Measurements from ENCODE around the gene SLC13A5.

Gene SLC13A5

DNA sequence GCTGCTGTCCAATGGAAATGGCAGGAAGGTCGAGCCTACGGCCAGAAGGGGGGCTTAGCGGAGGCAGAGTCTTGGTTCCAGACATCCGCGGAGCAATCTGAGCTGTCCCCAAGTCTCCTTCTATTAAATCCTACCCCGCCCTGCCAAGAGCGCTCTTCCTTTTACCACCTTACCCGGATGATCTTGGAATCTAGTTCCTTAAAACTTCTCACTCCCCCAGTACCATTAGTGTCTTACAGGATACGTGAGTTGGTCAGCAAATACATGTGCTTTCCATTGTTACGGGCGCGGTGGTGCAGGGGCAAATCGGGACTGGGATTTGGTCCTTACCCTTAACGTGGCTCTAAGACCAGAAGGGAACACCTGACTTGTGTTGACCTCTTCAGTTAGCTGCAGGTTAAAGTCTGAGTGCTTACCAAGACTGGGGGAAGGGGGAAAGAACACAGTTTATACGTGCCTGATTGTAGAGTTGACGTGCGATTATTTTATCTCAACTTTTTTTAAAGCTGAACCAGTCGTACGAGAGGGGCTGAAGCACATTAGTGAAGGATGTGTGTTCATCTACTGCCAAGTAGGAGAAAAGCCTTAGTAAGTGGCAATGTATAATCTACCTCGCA is 71.8 kb downstream of the SLC13A5 start:
- peak overlapping the region; percentile 81 for H3K4me3 ChIP-seq (ENCODE audit: low read length)
- peaks cover 30% of the 10 kb centered on the region for H3K36me3 ChIP-seq (ENCODE audit: insufficient read depth, low read length)
- peak overlapping the region; percentile 96 for H3K4me2 ChIP-seq (ENCODE audit: low read length)
- H3K9me3 ChIP-seq (replicated peaks; ENCODE audit: low read length), result no peaks in the 10 kb centered on the region
- peak overlapping the region; percentile 84 for H3K9ac ChIP-seq (ENCODE audit: low read depth, low read length)
- peaks cover 35% of the 10 kb centered on the region for H3K4me1 ChIP-seq (ENCODE audit: control insufficient read depth, insufficient read depth, low read length)
- no peaks in the 10 kb centered on the region for H3K27me3 ChIP-seq (ENCODE audit: control insufficient read depth, insufficient read depth, low read length)

DNA sequence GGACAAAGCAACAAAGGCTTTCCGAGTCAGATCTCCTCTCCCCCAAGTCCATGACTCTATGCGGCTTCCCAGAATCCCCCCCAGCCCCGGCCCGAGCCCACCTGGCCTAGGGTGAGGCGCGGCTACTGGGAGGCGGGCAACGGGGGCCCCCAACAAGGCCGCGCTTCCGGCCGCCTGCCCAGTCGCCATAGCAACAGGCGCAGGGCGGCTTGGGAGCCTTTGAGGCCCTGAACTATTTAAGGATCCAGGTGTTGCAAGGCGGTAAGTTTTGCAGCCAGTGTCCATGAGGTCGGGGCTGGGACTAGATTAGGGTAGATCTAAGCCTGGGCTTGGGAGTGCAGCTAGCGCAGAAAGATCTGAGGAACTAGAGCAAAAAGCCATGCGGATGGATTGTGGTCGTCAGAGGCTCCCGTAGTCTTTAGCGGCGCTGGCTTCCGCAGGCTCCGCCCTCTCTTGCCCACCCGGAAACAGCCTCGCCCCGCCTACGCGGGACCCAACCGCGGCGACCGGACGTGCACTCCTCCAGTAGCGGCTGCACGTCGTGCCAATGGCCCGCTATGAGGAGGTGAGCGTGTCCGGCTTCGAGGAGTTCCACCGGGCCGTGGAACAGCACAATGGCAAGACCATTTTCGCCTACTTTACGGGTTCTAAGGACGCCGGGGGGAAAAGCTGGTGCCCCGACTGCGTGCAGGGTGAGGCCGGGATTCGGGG is 72.5 kb downstream of the SLC13A5 start, which contains the start of the genes KIAA0753 and TXNDC17:
Gene KIAA0753 (minus strand): TSS at position 176 of the 711 bp plus-strand sequence. CDS start 5,608 bp downstream, outside the sequence.
Gene TXNDC17 (plus strand): TSS at position 525 of the 711 bp plus-strand sequence. CDS start 23 bp downstream, at position 548.
- H3K9me3 ChIP-seq (replicated peaks; ENCODE audit: low read length), result no peaks in the 10 kb centered on the region
- peaks cover 35% of the 10 kb centered on the region for H3K4me1 ChIP-seq (ENCODE audit: control insufficient read depth, insufficient read depth, low read length)
- peak within 1 kb of the TSS; percentile 96 for H3K4me2 ChIP-seq (ENCODE audit: low read length)
- peak within 1 kb of the TSS; percentile 81 for H3K4me3 ChIP-seq (ENCODE audit: low read length)
- no peaks in the 10 kb centered on the region for H3K27me3 ChIP-seq (ENCODE audit: control insufficient read depth, insufficient read depth, low read length)
- peak within 1 kb of the TSS; percentile 84 for H3K9ac ChIP-seq (ENCODE audit: low read depth, low read length)
- H3K36me3 ChIP-seq (ENCODE audit: insufficient read depth, low read length), result peaks cover 26% of the 10 kb centered on the region

DNA sequence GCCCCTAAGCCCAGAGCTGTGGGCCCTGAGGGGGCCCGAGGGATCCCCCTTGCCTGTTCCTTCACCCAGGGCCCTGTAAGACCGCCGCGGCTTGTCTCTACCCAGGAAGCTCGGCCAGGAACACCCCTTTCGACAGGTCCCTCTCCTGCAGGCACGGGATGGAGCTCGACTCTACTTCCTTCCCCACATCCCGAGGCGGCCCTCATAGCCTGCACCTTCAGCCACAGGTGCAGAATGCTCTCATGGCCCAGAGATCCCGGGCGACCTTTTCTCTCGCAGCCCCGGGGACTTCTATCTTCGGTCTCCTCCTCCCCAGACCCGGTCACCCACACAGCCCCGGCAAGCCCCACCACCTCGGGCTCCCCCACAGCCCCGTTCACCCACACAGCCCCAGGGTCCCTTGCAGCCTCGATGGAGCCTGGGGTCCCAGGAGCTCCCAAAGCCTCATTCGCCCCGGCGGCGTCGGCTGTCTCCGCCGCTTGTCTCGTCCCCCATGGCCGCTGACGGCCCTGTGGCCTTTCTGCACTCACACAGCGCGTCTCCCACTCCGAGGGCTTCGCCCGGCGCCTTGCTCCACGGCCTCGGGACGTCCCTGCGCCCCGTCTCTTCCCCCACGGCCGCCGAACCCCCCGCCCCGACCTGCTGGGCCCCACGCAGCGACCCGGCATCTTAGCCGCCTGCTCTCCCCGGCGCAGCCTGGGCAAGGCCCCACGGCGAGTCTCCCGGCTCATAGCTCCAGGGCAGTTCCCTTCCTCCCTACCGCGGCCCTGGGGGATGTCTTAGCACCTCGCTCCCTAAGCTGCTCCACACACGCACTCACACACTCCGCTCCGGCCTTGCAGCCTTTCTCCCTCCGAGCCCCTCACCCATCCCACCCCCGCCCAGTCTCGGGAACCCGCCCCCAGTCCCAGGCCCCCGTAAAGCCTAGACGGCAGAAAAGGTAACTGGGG is 73.3 kb downstream of the SLC13A5 start:
- H3K4me2 ChIP-seq (ENCODE audit: low read length), result peak overlapping the region; percentile 96
- peak overlapping the region; percentile 81 for H3K4me3 ChIP-seq (ENCODE audit: low read length)
- H3K27me3 ChIP-seq (ENCODE audit: control insufficient read depth, insufficient read depth, low read length), result no peaks in the 10 kb centered on the region
- peaks cover 23% of the 10 kb centered on the region for H3K36me3 ChIP-seq (ENCODE audit: insufficient read depth, low read length)
- H3K4me1 ChIP-seq (ENCODE audit: control insufficient read depth, insufficient read depth, low read length), result peaks cover 35% of the 10 kb centered on the region
- peak overlapping the region; percentile 84 for H3K9ac ChIP-seq (ENCODE audit: low read depth, low read length)
- H3K9me3 ChIP-seq (replicated peaks; ENCODE audit: low read length), result no peaks in the 10 kb centered on the region

DNA sequence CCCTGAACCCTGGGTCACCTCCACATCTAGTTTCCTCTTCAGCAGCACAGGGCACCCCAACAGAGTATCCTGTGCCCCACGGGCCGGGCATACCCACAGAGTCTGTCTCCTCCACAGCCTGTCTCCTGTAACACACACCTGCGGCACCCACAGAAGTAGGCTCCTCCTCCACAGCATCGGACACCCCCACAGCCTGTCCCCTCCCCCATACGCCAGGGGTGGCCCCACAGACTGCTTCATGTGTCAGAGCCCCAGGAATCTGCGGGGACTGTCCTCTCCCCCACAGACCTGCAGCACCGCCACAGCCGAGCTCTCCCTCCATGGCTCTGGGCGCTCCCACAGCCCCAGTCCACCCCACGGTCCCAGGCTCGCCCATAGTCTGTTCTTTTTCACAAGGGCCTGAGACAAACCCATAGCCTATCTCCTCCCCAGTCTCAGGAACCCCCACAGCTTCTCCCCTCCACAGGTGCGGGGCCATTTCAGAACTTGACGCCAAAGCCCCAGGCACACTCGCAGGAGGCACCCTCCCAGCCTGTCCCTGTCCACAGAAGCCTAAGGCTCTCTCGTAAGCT is 74.1 kb downstream of the SLC13A5 start:
- peak overlapping the region; percentile 84 for H3K9ac ChIP-seq (ENCODE audit: low read depth, low read length)
- H3K27me3 ChIP-seq (ENCODE audit: control insufficient read depth, insufficient read depth, low read length), result no peaks in the 10 kb centered on the region
- H3K4me1 ChIP-seq (ENCODE audit: control insufficient read depth, insufficient read depth, low read length), result peaks cover 35% of the 10 kb centered on the region

DNA sequence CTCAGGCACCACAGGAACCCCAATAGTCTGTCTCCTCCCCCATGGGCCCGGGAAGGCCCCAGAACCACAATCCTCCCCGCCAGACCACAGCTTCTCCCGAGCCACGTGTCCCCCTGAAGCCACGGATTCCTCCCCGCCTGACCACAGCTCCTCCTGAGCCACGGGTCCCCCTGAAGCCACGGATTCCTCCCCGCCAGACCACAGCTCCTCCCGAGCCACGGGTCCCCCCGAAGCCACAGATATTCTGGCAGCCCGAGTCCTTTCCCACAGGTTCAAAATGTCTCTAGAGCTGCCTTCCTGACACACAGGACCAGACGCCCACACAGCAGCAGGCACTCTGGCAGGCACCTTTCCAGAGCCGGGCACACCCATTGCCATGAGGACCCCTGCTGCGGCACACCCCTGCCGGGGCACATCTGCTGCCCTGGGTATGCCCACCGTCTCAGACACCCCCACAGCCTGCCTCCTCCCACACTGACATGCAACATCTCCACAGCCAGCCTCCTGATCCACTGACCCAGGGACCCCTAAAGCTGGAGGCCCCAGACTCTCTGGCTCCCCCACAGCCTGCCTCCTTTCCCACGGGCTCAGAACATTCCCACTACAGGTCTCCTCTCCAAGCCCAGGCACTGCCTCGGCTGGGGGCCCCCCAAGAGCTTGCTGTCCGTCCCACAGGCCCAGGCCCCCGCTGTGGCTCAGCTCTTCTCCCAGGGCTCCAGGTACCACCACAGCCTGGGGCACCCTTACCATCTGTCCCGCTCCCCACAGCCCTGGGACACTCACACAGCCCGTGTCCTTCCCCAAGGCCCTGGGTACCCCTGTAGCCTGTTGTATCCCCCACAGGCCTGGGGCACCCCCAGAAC is 74.9 kb downstream of the SLC13A5 start:
- Histone ChIP-seq H3K4me2 (ENCODE audit: low read length) (peak overlapping the region; percentile 96), H3K9me3 (replicated peaks; ENCODE audit: low read length) (no peaks in the 10 kb centered on the region), H3K4me1 (ENCODE audit: control insufficient read depth, insufficient read depth, low read length) (peaks cover 27% of the 10 kb centered on the region), H3K4me3 (ENCODE audit: low read length) (peak overlapping the region; percentile 81), H3K9ac (ENCODE audit: low read depth, low read length) (peak overlapping the region; percentile 84), H3K36me3 (ENCODE audit: insufficient read depth, low read length) (peaks cover 21% of the 10 kb centered on the region), H3K27me3 (ENCODE audit: control insufficient read depth, insufficient read depth, low read length) (no peaks in the 10 kb centered on the region)

More for the DNA sequence above, 74.1 kb downstream of the SLC13A5 start:
- peak overlapping the region; percentile 81 for H3K4me3 ChIP-seq (ENCODE audit: low read length)
- H3K9me3 ChIP-seq (replicated peaks; ENCODE audit: low read length), result no peaks in the 10 kb centered on the region
- H3K4me2 ChIP-seq (ENCODE audit: low read length), result peak overlapping the region; percentile 96
- peaks cover 21% of the 10 kb centered on the region for H3K36me3 ChIP-seq (ENCODE audit: insufficient read depth, low read length)

DNA sequence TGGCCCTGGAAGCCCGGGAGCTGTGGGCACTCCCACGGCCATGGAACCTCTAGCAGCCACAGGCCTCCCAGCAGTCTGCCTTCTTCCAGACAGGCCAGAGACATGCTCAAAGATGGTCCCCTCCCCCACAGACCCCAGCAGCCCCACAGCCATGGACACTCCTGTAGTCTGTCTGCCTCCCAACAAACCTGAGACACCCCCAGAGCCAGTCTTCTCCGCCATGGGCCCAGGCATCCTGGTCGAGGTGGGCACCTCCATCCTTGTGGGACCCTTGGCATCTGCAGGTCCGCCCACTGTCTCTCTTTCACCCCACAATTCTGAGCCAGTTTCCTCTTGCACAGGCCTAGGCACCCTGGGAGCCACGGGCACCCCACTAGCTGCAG is 75.7 kb downstream of the SLC13A5 start:
- Histone ChIP-seq H3K4me2 (ENCODE audit: low read length) (no peak overlapping the region), H3K36me3 (ENCODE audit: insufficient read depth, low read length) (peaks cover 21% of the 10 kb centered on the region), H3K27me3 (ENCODE audit: control insufficient read depth, insufficient read depth, low read length) (no peaks in the 10 kb centered on the region), H3K9ac (ENCODE audit: low read depth, low read length) (no peak overlapping the region), H3K9me3 (replicated peaks; ENCODE audit: low read length) (no peaks in the 10 kb centered on the region), H3K4me1 (ENCODE audit: control insufficient read depth, insufficient read depth, low read length) (peaks cover 19% of the 10 kb centered on the region), H3K4me3 (ENCODE audit: low read length) (no peak overlapping the region)

DNA sequence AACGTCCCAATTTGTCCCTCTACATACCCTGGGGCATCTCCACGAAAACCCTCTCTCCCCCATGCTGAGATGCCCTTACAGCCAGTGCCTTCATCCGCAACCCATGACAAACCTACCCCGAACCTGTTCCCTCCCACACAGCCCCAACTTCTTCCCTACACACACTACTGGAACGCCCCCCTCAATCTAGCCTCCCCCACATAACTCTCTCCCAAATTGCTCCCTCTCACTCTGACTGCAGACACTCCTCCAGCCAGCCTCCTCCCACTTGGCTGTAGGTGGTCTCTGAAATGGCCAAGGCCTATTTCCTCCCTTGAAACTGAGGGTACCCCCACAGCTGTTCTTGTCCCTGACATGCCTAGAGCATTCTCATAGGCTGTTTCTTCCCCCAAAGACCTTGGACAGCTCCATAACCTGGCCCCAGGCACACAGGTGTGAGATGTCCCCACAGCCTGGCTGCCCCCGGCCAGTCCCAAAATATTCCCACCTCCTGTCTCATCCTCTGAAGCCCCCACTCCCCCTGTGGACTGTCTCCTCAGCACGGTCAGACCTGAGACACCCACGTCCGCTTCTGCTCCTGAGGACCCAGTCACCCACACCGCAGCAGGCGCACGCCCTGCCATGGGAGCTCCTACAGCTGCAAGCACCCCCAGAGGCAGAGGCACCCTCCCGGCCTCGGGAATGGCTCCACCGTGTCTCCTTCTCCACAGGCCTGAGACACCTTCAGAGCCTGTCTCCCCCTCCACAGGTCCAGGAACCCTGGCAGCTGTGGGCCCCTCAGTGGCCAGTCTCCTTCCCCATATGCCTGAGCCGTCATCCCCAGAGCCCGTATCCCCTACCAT is 76.3 kb downstream of the SLC13A5 start:
- no peak overlapping the region for H3K4me3 ChIP-seq (ENCODE audit: low read length)
- H3K4me2 ChIP-seq (ENCODE audit: low read length), result no peak overlapping the region
- peaks cover 23% of the 10 kb centered on the region for H3K36me3 ChIP-seq (ENCODE audit: insufficient read depth, low read length)
- H3K4me1 ChIP-seq (ENCODE audit: control insufficient read depth, insufficient read depth, low read length), result peaks cover 13% of the 10 kb centered on the region
- no peaks in the 10 kb centered on the region for H3K9me3 ChIP-seq (replicated peaks; ENCODE audit: low read length)
- H3K27me3 ChIP-seq (ENCODE audit: control insufficient read depth, insufficient read depth, low read length), result no peaks in the 10 kb centered on the region
- H3K9ac ChIP-seq (ENCODE audit: low read depth, low read length), result no peak overlapping the region

DNA sequence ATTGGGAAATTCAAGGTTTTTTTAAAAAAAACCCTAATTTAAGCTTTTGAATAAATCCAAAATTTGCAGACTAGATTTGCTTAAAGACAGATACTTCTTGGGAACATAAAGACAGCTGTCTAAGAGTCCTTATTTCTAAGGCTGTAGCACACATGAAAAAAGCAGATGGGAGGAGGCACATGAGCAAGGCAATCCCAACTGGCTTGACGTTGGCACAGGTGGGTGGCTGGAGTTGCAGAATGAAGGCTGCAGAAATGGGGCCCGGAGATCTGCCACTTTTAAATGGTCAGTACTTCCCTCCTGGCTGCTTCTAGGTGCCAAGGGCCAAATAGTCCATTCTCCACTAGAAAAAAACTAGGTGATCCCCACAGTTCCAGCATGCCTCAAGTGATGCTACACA is 77.1 kb downstream of the SLC13A5 start:
- Histone ChIP-seq H3K4me3 (ENCODE audit: low read length) (no peak overlapping the region), H3K9me3 (replicated peaks; ENCODE audit: low read length) (no peaks in the 10 kb centered on the region), H3K27me3 (ENCODE audit: control insufficient read depth, insufficient read depth, low read length) (no peaks in the 10 kb centered on the region), H3K4me2 (ENCODE audit: low read length) (no peak overlapping the region), H3K36me3 (ENCODE audit: insufficient read depth, low read length) (peaks cover 28% of the 10 kb centered on the region), H3K9ac (ENCODE audit: low read depth, low read length) (no peak overlapping the region), H3K4me1 (ENCODE audit: control insufficient read depth, insufficient read depth, low read length) (peaks cover 10% of the 10 kb centered on the region)

Data from skeletal muscle satellite cell (primary cell).